HepG2 (cell line): ENCODE data around the gene CCDC97. TPM values are rescaled to one million over a fixed set of nuclear protein-coding genes. Genes with fewer than 3 reads are reported as not detected.
A peak's percentile ranks its signal among the peaks of the same experiment; 100 is the strongest.

ENCODE experiments used
- CCDC6 ChIP-seq: sonication (generic); formaldehyde crosslinking; IDR thresholded peaks from 2 replicates; pipeline ENCODE4 v1.8.1; 2022; ENCODE audit warnings: mild to moderate bottlenecking, missing genetic modification reagents, moderate library complexity
- ESRRA ChIP-seq: sonication (generic); formaldehyde crosslinking; IDR thresholded peaks from 2 replicates; pipeline ENCODE4 v1.5.1; 2020; ENCODE audit warnings: mild to moderate bottlenecking, low read depth, missing genetic modification reagents
- FOXA1 ChIP-seq, 2 experiments: fragments of 450-650 bp in 1 of 2; sonication (generic) in 1 of 2; formaldehyde crosslinking in 1 of 2; IDR thresholded peaks; 2 replicates each; pipeline versions ENCODE4 v1.4.0 to v1.6.1; 2016 to 2020; ENCODE audit warnings: missing genetic modification reagents in 1 of 2
- FOXA3 ChIP-seq: IDR thresholded peaks from 2 replicates; pipeline ENCODE4 v1.6.1; 2016; ENCODE audit warnings: missing genetic modification reagents, missing compliant biosample characterization
- HMGA1 ChIP-seq: sonication (generic); formaldehyde crosslinking; conservative IDR thresholded peaks from 2 replicates; pipeline ENCODE4 v1.4.0; 2020; ENCODE audit warnings: missing genetic modification reagents
- SSRP1 ChIP-seq: IDR thresholded peaks from 2 replicates; pipeline ENCODE4 v1.6.1; 2016; ENCODE audit warnings: control low read depth
- YEATS4 ChIP-seq: sonication (generic); formaldehyde crosslinking; IDR thresholded peaks from 2 replicates; pipeline ENCODE4 v1.4.0; 2020; ENCODE audit warnings: missing genetic modification reagents, borderline replicate concordance
- ZBED4 ChIP-seq: sonication (generic); formaldehyde crosslinking; IDR thresholded peaks from 2 replicates; pipeline ENCODE4 v1.4.0; 2020; ENCODE audit warnings: missing genetic modification reagents, borderline replicate concordance
- ZFP36L2 ChIP-seq: sonication (generic); formaldehyde crosslinking; IDR thresholded peaks from 2 replicates; pipeline ENCODE4 v1.4.0; 2020; ENCODE audit warnings: missing genetic modification reagents
- ZNF329 ChIP-seq: sonication (generic); formaldehyde crosslinking; IDR thresholded peaks from 2 replicates; pipeline ENCODE4 v1.9.0; 2021; ENCODE audit warnings: low read depth, mild to moderate bottlenecking, missing genetic modification reagents
- ZNF460 ChIP-seq: sonication (generic); formaldehyde crosslinking; IDR thresholded peaks from 2 replicates; pipeline ENCODE4 v1.5.1; 2020; ENCODE audit warnings: missing genetic modification reagents, mild to moderate bottlenecking, borderline replicate concordance
- ZNF549 ChIP-seq: sonication (generic); formaldehyde crosslinking; IDR thresholded peaks from 2 replicates; pipeline ENCODE4 v1.5.0; 2020; ENCODE audit warnings: missing genetic modification reagents
- ZSCAN30 ChIP-seq: sonication (generic); formaldehyde crosslinking; IDR thresholded peaks from 2 replicates; pipeline ENCODE4 v1.5.0; 2020; ENCODE audit warnings: mild to moderate bottlenecking, missing genetic modification reagents
- ZUFSP ChIP-seq: sonication (generic); formaldehyde crosslinking; IDR thresholded peaks from 2 replicates; pipeline ENCODE4 v1.9.0; 2021; ENCODE audit warnings: missing genetic modification reagents, mild to moderate bottlenecking, borderline replicate concordance
- polyA plus RNA-seq, 8 experiments: library from polyadenylated mRNA; depleted of rRNA in 3 of 8; stranded (reverse) in 7 of 8; unstranded in 1 of 8; fragments of >200 nt; fragmentation: Illumina TruSeq in 4 of 8; extraction: Trizol in 4 of 8; gene quantifications; 2 replicates each; pipeline versions ENCODE4 v1.2.1 to v1.2.3, GENCODE V29; 2011 to 2016; ENCODE audit warnings: low read depth in 4 of 8, missing spikeins in 1 of 8, mixed read lengths in 1 of 8; ENCODE audit not compliant: insufficient read depth in 1 of 8
- total RNA-seq, 5 experiments: library from RNA; depleted of rRNA; stranded (reverse); fragments of >200 nt; fragmentation: Illumina TruSeq; extraction: Trizol; gene quantifications; 2 replicates each; pipeline ENCODE4 v1.2.3, GENCODE V29; 2016; ENCODE audit warnings: low read depth in 1 of 5
- TF ChIP-seq, protein P1 (sequence below): IDR thresholded peaks from 2 replicates; pipeline ENCODE4 v1.6.1; 2016

Gene CCDC97
- total and polyA plus RNA-seq, 2 of the 13 experiments (the other 11 are each of a cell fraction or from before 2014, with no cell fraction given): 6.2 to 7.3 TPM

DNA sequence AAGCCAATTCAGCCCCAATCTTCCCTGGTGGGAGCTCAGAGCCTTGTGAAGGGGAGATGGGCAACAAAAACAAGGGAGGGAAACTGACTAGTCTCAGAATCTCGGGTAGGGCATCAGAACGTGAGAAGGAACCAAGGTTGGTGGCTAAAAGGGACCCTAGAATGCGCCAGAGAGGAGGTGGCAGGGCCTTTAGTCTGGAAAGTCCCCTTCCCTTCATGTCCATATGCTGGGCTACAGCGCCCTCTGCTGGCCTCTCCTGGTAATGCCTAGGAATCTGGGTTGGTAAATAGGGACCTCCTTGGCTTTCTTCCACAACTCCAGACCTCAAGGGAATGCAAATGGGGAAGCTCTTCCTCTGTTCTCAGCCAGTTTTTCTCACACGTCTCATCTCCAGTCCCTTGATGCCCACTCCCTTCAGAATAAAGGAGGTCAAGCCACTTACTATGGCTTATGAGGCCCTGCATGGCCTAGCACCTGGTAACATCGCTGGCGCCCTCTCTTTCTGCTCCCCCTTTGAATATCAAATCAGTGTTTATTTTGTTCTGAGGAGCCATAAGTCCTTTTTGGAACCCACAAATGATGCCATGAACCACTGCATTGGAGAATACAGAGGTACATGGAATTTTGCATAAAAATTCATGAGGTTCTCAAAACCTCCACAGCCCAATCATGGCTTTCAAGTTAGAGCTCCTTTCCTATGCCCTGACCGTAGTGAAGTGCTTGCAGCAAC is 1.4 kb upstream of the CCDC97 start (continued):
- no peak for TF ChIP-seq ZBED4 (CRISPR knock-in tag)
- TF ChIP-seq, protein P1, sequence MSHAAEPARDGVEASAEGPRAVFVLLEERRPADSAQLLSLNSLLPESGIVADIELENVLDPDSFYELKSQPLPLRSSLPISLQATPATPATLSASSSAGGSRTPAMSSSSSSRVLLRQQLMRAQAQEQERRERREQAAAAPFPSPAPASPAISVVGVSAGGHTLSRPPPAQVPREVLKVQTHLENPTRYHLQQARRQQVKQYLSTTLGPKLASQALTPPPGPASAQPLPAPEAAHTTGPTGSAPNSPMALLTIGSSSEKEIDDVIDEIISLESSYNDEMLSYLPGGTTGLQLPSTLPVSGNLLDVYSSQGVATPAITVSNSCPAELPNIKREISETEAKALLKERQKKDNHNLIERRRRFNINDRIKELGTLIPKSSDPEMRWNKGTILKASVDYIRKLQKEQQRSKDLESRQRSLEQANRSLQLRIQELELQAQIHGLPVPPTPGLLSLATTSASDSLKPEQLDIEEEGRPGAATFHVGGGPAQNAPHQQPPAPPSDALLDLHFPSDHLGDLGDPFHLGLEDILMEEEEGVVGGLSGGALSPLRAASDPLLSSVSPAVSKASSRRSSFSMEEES: no peak
- TF ChIP-seq FOXA3: peak; percentile 73; the same call in 1 of the 2 replicates
- TF ChIP-seq CCDC6 (CRISPR knock-in tag): peak; percentile 56; the same call in 1 of the 2 replicates
- no peak for TF ChIP-seq FOXA1 (IDR thresholded peaks at IDR 0.05)
- TF ChIP-seq FOXA1 (CRISPR knock-in tag; IDR thresholded peaks at IDR 0.05): peak; percentile 83
- TF ChIP-seq ESRRA (CRISPR knock-in tag): no peak
- no peak for TF ChIP-seq ZNF460
- no peak for TF ChIP-seq ZSCAN30 (CRISPR knock-in tag)
- TF ChIP-seq ZFP36L2: no peak
- no peak for TF ChIP-seq ZNF549 (CRISPR knock-in tag)
- 0 out of 2 replicates have a peak, but pooled peaks have one; percentile 33 for TF ChIP-seq YEATS4 (CRISPR knock-in tag)
- TF ChIP-seq ZUFSP: no peak
- no peak for TF ChIP-seq ZNF329 (CRISPR knock-in tag)
- TF ChIP-seq HMGA1 (CRISPR knock-in tag): no peak
- peak; percentile 58; the same call in 1 of the 2 replicates for TF ChIP-seq SSRP1 (CRISPR knock-in tag)
